ENCODE measurements around the gene TMEM45B.

TMEM45B gene

DNA sequence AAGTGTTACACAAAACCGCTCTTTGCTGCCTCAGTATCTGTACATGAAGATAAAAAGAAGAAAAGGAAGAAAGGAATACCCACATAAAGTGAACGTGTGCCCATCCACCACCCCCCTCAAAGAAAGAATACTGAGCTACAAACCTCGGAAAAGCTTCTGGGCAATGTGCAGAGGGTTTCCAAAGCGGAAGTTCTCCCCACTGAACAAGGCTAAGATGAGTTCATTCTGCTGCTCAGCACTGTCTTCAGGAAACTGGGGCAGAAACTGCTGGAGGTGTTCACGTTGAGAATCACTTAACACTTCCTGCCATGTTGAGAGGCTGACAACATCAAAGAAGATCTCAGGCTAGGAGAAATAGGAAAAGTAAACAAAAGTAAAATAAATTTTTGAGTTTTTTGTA, 72.8 kb downstream of the TMEM45B start:
- ChIA-PET POLR2A (no interaction called here), CTCF (interaction anchor here (0.5 kb wide), 1 partner anchor 35 kb away, joined by 7 read pairs; no protein-coding TSS in a partner anchor)
- TF ChIP-seq LEF1 (IDR thresholded peaks at IDR 0.05; ENCODE audit: borderline replicate concordance) (no peak), FOXM1 (IDR thresholded peaks at IDR 0.05; ENCODE audit: borderline replicate concordance) (no peak), L3MBTL2 (conservative IDR thresholded peaks at IDR 0.05) (no peak), FOXK2 (IDR thresholded peaks at IDR 0.05) (no peak), SP1 (IDR thresholded peaks at IDR 0.05) (no peak), CTBP1 (IDR thresholded peaks at IDR 0.05; ENCODE audit: borderline replicate concordance) (no peak), BHLHE40 (IDR thresholded peaks at IDR 0.05; ENCODE audit: borderline replicate concordance) (no peak), NFRKB (IDR thresholded peaks at IDR 0.05) (no peak), ARNT (IDR thresholded peaks at IDR 0.05) (no peak), FOXA1 (IDR thresholded peaks at IDR 0.05) (no peak), ZNF384 (IDR thresholded peaks at IDR 0.05) (no peak), ELF4 (IDR thresholded peaks at IDR 0.05) (no peak), PKNOX1 (IDR thresholded peaks at IDR 0.05) (no peak)
- DNase-seq (ENCODE audit: extremely low spot score), result no peak

GRCh38 chr11:129894278-129895125, 78.9 kb downstream of the TMEM45B start:
- TF ChIP-seq ARNT (IDR thresholded peaks at IDR 0.05) (no peak), L3MBTL2 (conservative IDR thresholded peaks at IDR 0.05) (no peak), FOXM1 (IDR thresholded peaks at IDR 0.05; ENCODE audit: borderline replicate concordance) (no peak)
- POLR2A ChIA-PET, result interaction anchor here (0.6 kb wide), 1 partner anchor 128 kb away, joined by 5 read pairs; no protein-coding TSS in a partner anchor
- CTCF ChIA-PET, result interaction anchor here (2.1 kb wide), 1 partner anchor 13 kb away, joined by 6 read pairs; no protein-coding TSS in a partner anchor
- DNase-seq (ENCODE audit: extremely low spot score), result no peak

DNA sequence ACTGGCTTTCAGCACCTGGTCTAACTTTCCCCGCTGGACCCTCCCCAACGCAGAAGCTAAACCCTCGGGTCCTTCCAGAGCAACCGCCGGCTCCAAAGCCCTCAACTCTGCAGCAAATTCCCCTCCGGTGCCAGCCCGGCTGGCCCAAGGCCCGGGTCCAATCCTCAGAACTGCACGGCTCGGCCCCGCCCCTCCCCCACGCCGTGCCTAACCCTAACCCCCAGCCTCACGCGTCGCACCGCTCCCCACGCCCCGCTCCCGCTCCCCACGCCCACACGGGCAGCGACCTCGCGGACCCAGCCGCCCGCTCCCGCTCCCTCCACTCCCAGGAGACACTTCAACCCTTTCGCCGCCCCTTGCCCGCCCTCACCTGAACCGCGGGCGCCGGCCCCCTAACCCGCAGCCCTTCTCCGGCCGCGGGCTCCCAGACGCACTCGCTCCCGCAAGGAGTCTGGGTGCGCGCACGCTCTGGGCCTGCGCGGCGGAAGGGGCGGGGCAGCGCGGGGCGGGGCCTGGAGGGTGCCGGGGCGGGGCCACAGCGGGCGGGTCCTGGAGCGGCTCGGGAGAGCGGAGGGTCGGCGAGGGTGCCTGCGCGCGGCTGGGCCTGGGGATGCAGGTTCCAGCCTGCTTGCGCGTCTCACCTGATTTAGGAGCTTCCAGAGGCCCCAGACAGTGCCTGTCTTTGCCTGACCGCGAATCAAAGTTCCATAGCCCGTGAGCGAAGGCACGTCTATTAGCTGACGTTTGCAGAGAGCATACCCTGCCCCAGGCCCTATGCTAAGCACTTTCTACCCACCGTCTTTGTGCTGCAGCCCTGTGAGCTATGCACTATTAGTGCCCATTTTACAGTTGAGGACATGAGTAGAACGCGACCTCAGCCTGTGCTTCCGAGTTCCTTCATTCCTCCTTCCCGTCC, 79.7 kb downstream of the TMEM45B start, which contains the start of gene NFRKB:
TSS of gene NFRKB (minus strand) at position 453 of the 916 bp plus-strand sequence. CDS start 2,729 bp downstream, outside the sequence.
- CTCF ChIA-PET, result interaction anchor here (0.9 to 2.1 kb wide), 2 partner anchors 14 to 237 kb away, joined by 4 to 6 read pairs; no protein-coding TSS in a partner anchor
- peak; percentile 97 for DNase-seq (ENCODE audit: extremely low spot score)
- POLR2A ChIA-PET, result interaction anchor here (0.8 to 1.1 kb wide), 3 partner anchors 9 to 16 kb away, joined by 3 to 5 read pairs (median 4); no protein-coding TSS in a partner anchor
- TF ChIP-seq SP1 (IDR thresholded peaks at IDR 0.05), result no peak

- TF ChIP-seq BHLHE40 (IDR thresholded peaks at IDR 0.05; ENCODE audit: borderline replicate concordance) (no peak), FOXK2 (IDR thresholded peaks at IDR 0.05) (no peak), FOXM1 (IDR thresholded peaks at IDR 0.05; ENCODE audit: borderline replicate concordance) (no peak), CTBP1 (IDR thresholded peaks at IDR 0.05; ENCODE audit: borderline replicate concordance) (no peak), PKNOX1 (IDR thresholded peaks at IDR 0.05) (no peak), FOXA1 (IDR thresholded peaks at IDR 0.05) (no peak), SP1 (IDR thresholded peaks at IDR 0.05) (no peak), TARDBP (IDR thresholded peaks at IDR 0.05) (no peak), SUZ12 (IDR thresholded peaks at IDR 0.05) (no peak)
- DNase-seq (ENCODE audit: extremely low spot score), result no peak
- ChIA-PET CTCF (interaction anchor here (0.9 to 2.1 kb wide), 2 partner anchors 14 to 236 kb away, joined by 4 to 6 read pairs; no protein-coding TSS in a partner anchor), POLR2A (interaction anchor here (0.8 to 1.1 kb wide), 3 partner anchors 8 to 15 kb away, joined by 3 to 5 read pairs (median 4); no protein-coding TSS in a partner anchor)
Observed at GRCh38 chr11:129896062-129896461, 80.4 kb downstream of the TMEM45B start.

GRCh38 chr11:129905402-129905801, 89.8 kb downstream of the TMEM45B start:
- POLR2A ChIA-PET, result no interaction called here

More at GRCh38 chr11:129905402-129905801, 89.8 kb downstream of the TMEM45B start:
- TF ChIP-seq BHLHE40 (IDR thresholded peaks at IDR 0.05; ENCODE audit: borderline replicate concordance) (no peak), SP1 (IDR thresholded peaks at IDR 0.05) (no peak), SUZ12 (IDR thresholded peaks at IDR 0.05) (no peak)
- CTCF ChIA-PET, result no interaction called here
- DNase-seq (ENCODE audit: extremely low spot score), result no peak
